Hematopoietic multipotent progenitor cell (in vitro differentiated cells): Measurements from ENCODE around the gene FAM219A. TPM values are rescaled to one million over a fixed set of nuclear protein-coding genes. Genes with fewer than 3 reads are reported as not detected.
"Not testable (repeated sequence)": the region's sequence is repeated elsewhere in the genome, so short reads cannot be mapped to it uniquely, and the experiment has no call there.

Experiments used
- DNase-seq, 3 donors: peaks; one replicate each; pipeline ENCODE4 v3.0.0-alpha.2; 2011 to 2015; ENCODE audit warnings: low read depth in 2 of 3, low spot score in 2 of 3
- total RNA-seq: library from RNA; depleted of rRNA; stranded (reverse); fragments of >200 nt; gene quantifications from one replicate; pipeline ENCODE4 v1.2.3, GENCODE V29; 2012

Gene FAM219A
- total RNA-seq, 1 donor: 3.2 TPM

DNA sequence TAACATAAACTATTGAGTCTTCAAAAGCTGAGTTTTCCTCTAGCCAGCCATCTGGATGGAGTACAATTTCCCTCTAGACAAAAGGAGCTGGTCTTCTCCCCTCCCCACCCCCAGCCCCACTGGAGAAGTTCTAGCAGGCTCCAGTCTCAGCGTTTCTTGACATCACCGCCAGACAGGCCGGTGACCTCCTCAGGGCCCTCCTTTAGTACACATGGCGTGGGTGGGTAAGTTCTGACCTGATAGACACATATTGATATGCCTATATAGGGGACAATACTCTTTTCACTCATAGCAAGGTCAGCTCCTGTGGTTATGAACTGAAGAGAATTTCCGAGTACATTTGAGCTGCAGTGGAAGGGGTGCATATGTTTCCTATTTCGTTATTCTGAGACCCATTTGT, 27.5 kb upstream of the FAM219A start:
- no peak for DNase-seq

DNA sequence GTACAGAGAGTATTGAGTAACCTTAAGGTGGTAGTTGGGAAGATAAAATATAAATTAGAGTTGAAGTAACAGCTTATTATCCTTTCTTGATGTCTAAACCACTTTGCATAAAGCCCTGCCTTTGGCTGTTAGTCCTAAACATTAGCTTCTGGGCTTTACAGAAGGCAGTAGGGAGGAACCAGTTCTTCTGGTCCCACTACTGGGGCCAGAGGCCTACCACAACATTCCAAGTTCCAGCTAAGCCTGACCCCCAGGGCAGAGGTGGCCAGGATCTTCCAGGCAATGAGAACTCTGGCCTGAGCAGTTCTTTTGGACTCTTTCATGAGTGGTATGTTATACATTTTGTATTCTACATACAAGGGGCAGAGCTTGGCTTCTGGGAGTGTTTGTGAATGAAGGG, 26.3 kb upstream of the FAM219A start:
- DNase-seq: no peak

DNA sequence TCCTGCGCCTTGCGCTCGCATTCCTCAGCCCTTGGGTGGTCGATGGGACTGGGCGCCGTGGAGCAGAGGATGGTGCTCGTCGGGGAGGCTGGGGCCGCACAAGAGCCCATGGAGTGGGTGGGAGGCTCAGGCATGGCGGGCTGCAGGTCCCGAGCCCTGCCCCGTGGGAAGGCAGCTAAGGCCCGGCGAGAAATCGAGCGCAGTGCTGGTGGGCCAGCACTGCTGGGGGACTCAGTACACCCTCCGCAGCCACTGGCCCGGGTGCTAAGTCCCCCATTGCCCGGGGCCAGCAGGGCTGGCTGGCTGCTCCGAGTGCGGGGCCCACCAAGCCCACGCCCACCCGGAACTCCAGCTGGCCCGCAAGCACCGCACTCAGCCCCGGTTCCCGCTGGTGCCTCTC, 24.4 kb upstream of the FAM219A start:
- DNase-seq: not testable (repeated sequence)

DNA sequence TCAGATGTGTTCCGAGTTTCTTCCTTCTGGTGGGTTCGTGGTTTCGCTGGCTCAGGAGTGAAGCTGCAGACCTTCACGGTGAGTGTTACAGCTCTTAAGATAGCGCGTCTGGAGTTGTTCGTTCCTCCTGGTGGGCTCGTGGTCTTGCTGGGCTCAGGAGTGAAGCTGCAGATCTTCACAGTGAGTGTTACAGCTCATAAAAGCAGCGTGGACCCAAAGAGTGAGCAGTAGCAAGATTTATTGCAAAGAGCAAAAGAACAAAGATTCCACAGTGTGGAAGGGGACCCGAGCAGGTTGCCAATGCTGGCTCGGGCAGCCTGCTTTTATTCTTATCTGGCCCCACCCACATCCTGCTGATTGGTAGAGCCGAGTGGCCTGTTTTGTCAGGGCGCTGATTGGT, 23.2 kb upstream of the FAM219A start:
- not testable (repeated sequence) for DNase-seq

DNA sequence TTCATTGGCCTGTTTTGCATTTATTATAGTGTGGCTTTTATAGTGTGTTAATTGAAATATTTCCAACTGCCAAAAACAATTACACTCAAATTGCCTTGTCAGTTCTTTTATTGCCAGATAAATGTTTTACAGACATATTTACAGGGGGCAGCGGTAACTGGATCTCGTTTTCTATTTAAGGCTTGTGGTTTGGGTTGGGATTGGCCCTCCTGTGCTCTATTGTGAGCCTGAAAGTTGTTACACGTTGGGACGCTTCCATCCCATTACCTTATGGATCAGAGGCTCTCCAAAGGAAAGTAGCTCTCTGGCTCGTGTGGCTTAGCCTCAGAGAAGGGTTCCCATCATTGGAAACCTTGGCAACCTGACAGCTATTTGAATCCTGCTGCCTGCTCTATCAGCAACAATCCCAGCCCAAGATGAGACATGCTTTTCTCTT, 21.1 kb upstream of the FAM219A start:
- DNase-seq: no peak

DNA sequence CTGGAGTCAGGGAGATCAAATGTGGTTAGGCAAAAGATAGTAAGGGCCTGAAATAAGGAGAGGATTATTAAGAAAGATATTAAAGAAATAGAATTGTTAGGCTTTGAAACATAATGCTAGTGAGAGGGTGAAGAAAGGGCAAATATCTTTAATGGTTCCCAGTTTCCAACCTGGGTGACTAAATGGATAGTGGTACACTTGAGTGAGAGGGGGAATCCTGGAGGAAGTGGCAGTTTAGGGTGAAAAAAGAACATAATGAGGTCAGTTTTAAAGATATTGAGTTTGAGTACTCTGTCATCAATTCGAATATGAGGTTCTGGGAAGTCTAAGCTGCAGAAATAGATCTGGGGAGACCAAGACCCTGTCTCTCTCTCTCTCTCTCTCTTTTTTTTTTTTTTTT, 19.2 kb upstream of the FAM219A start:
- DNase-seq: no peak

DNA sequence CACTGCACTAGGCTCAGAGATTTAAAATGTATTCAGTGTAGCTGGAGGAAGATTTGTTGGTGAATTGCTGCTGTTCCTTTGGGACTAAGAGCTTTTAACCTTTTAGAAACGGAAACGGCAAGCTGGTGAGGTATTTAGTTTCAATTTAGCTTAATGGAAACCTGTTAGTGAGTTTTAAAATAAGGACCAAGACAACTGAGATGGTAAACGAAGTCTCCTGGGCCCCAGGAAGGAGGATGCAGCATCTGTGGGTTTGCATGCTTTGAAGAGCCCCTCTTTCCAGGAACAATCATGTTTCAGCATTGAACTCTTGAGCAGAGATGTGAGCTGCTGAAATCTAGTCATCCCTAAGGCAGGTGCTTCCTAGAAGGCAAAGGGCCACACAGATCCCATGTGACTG, 16.7 kb upstream of the FAM219A start:
- DNase-seq: no peak

DNA sequence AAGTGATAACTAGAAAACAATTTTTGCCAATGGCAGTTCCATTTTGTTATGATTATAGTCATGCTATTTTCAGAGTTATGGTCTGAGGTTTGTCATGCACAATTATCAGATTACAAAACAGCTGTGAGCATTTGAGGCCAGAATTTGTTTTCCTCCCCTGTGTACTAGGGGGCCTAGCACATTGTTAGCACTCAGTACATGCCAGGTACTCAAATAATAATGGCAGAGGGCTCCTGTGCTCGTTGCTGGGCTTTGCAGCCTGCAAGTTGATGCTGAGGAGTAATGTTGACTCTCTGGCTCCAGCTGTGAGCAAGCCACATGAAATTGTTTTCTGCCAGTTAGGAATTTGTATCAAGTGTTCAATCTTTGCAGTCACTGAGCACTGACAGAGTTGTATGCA, 7.1 kb upstream of the FAM219A start:
- no peak for DNase-seq

DNA sequence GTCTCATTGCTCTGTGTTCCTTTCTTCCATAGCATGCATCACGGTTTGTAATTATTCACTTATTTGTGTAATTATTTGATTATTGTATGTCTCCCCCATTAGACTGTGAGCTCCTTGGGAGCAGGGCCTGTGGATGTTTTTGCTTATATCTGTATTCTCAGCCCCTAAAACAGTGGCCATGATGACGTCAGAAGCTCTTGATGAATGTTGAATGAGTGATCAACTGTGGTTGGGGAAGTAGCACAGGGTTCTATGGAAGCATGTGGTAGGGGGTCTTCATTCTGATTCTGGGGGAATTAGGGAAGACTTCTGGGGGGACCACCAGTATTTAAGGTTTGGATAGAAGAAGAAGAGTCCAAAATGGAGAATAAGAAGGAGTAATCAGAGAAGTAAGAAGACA, 6.2 kb upstream of the FAM219A start:
- DNase-seq: no peak

DNA sequence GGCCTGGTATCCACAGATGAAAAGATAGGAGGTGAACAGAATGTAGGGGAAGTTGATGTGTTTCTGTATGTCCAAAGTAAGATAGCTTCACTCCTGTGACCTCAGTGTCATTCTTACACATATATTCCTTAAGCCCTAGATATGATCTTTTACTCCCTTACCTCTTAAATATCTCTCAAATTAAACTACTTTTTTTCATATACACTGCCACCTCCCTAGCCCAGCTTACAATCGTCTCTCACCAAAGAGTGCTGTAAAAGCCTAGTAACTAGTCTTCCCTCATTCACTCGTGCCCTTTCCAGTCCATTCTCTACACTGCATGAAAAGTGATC, 5.5 kb upstream of the FAM219A start:
- no peak for DNase-seq

DNA sequence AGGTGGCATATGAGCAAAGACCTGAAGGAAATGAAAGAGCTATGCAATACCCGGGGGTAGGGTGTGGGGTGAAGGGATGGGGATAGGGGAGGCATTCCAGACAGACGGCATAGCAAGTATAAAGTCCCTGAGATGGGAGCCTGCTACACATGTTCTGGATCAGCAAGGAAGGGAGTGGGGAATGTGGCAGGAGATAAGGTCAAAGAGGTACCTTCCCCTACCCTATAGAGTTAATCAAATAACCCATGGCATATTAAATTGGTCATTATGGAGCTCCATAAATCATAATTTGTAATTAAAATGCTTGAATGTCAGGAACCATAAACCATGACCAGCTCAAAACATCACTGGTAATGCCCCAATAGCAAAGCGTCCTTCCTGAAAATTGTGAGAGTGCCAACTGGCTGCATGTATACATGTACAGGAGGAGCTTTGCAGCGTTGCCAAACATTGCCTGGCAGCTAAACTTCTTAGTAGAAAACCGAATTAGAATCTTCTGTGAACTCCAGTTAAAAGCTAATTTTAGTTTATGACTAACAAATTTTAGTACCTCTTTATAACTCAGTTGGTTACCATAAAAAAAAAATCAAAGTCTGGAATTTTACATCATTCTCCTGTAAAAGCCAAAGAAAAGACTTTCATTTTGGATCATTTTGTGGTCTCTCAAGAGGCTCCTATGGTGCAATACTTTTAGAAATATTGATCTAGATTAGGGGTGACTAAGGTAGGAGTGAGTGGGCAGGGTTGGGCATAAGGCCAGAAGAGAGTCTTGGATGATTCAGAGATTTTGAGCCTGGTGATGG, 4.9 kb upstream of the FAM219A start:
- DNase-seq: no peak

DNA sequence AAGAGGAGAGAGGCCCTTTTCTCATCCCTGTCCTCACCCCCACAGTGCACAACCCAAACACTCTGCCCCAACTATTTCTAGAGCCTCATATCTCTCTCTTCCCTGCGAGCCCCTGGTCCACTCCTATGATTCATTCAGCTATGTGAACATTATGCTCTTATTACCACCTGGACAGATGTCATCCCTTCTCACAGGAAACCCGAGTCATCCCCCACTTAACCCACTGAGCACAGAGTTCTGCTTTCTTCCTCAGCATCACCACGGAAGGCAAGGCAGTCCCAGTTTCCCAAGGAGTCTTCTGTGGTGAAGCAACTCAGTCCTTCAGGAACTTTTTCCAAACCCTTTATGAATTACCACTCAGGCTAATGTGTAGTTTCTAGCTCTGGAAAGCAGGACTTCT, 1.6 kb upstream of the FAM219A start:
- DNase-seq: peak in 1 of 3 donors; percentile 25

DNA sequence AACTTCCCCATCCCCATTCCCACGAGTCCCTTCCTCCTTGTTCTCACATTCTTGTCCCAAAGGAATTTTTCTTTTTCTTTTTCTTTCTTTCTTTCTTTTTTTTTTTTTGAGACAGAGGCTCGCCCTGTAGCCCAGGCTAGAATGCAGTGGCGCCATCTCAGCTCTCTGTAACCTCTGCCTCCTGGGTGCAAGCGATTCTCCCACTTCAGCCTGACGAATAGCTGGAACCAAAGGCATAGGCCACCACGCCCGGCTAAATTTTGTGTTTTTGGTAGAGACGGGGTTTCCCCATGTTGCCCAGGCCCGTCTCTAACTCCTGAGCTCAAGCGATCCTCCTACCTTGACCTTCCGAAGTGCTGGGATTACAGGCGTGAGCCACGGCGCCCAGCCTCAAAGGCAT, 986 bp upstream of the FAM219A start:
- no peak for DNase-seq

DNA sequence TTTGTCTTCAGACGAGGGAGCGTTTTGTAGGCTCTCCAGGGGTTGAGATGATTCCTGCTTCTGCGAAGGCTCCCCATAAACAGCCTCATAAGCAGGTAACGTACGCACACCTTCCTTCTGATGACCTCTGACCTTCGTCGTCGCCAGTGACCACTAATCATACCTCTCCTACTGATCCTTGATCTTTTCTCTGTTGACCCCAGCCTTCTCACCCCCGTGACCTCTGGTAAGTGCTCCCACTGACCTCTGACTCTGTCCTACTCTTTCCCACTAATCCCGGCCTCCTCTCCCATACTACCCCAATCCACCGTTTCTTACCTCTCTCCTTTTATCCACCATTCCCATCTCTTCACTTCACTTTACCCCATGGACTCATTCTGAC, 580 bp upstream of the FAM219A start:
- DNase-seq: no peak

DNA sequence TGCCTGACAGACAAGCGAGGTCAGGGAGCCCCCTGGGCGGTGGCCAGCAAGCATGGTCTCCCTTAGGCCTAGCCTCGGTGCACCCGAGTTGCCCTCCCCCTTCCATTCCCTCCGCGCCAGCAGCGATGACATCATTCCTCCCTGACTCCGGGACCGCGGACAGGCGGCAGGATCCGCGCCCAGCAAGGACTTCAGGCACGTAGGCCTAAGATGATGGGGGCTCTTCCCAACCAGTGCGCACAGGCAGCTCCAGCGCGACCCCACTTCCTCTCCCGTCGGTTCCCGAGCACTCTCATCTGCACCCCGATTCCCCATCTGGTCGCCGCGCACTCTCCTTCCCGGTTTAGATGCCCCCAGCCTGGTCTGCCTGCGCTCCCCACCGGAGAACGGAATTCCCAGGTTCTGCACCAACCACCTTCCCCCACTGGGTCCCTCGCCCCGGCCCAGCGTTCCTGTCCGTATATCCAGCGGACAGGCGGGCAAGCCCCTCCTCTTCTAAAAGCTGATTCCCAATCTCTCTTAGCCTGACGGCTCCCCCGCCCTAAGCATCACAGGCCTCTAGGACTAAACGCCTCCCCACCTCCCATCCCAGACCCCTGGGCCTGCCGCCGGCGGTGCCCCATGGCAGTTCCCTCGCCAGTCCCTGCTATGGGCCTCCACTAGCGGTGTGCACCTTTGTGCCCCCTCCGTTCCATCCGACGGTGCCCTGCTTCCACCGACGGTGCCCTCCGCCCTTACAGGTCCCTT, 931 bp downstream of the FAM219A start:
- DNase-seq: no peak

DNA sequence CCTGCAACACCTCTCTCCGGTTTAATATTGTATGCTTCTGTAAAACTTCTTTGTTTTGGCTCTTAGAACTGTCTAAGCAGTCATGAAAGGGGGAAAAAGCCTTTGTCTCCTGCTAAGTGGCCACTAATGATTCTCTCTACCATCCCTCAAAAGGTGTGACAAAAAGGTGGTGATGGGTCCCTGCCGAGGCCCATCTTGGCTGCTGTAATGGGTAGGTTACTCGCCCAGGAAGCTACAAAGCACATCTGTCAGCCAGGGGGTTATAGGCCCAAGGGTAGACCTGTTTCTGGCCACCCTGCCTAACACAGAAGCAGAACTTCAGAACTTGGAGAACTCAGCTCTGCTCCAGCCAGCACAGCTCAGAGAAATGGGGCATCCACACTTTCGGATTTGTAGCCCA, 1.6 kb downstream of the FAM219A start:
- DNase-seq: no peak

DNA sequence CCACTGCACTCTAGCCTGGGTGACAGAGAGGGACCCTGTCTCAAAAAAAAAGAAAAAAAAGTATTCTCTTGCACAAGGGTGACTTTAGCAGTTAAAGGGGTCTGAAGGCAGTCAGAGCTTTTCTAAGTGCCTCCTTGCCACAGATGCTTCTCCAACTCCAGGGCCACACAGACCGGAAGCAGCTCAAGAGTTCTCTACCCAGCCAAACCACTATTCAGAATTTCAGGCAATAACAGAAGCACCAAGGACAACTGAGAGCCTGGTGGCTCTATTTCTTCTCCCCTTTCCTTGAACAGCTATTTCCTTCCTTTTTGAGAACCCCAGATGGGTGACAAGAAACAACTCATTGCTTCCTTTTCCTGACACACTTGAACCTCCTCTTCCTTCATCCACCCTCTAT, 2.2 kb downstream of the FAM219A start:
- DNase-seq: peak in 1 of 3 donors; percentile 52

DNA sequence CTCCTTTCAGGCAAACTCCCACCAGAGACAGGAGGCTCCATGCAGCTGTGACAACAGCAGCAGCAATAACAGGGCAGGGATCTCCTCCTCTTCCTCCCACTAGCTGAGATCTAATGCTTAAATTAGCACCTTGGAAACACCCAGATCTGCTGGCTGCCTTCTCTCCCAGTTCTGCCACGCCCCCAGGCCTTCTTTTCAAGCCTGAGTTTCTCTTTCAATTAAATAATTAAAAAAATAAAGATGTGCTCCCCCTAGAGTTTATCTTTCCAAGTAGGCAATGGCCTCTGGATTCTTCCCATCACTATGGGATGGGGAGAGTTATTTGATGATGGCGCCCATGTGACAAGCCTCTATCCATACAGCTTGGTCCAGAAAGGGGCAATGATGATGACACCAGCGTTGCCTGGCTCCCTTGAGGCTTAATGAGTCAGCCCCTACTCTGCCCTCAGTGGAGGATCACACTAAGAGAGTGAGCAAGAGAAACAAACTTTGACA, 3.8 kb downstream of the FAM219A start:
- DNase-seq: no peak

DNA sequence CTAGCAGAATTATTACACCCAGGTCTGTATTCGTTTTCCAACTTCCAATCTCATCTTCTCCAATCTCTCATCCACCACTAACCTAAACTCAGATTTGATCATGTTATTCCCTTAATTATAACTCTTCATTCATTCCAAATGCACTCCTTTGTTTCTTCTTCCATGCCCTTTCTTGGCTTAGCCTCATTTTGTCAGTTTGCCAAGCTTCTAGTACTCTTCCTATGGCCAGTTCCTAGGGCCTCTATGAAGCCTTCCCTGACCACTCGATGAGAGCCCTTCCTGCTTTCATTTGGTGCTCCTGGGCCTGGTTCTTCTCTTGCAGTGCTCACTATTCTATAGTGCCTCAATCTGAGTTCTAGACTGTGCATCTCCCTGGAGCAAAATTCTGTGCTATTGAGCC, 5.8 kb downstream of the FAM219A start:
- DNase-seq: no peak

DNA sequence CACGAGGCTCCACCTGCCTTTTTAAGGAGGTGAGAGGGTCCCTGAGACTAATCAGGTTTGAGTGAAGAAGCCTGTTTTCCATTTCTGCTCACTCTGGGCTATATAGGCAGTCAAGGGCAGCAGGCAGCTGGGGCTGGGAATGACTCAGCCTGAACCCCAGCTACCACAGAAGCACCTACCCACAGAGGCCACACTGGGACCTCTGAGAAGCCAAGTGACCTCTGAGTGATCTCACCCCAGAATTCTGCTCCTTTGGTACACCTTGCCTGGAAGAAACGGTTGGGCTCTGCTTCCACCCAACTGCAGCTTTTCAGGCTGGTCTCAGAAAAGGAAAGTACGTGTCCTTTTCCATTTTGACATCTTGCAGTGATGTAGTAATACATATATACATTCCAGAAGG, 6.8 kb downstream of the FAM219A start:
- DNase-seq: no peak

DNA sequence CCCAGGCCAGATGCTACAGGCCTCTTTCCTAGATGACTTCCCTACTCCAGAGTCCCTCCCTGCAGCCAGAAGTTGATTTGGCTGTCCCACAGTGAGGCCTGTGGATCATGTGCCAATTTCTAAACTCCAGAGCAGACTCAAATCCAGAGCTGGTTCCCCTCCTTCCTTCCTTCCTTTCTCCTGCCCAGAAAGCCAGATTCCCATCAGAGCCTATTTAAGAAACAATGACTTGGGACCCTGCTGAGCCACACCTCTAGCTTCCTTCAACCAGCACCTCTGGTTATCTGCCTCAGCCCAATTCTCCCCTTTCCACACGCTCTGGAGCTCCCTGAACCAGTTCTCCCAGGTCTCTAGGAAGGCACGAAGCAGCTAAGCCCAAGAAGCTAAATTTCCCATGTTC, 7.2 kb downstream of the FAM219A start:
- no peak for DNase-seq

DNA sequence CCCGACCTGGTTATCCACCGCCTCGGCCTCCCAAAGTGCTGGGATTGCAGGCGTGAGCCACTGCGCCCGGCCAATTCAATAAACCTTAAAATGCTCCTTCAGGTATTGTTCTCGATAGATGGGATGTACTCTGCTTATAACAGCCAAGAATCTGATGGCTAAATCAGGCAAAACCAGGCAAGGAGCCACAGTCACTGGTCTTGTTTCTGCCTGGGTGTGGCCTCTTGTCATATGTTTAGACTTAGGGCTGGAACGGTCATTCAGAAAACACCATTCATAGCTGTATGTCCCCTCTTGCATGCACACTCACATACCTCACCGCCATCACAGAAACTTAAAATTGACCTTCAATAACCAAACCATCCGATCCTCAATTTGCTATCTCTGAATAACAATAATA, 7.7 kb downstream of the FAM219A start:
- no peak for DNase-seq
